Neutrophil (primary cell): ENCODE results near the gene ADCY7.

Source experiments
- H3K27ac ChIP-seq: fragments of 200-600 bp; sonication (generic); 2 replicates; pipeline ENCODE4 v1.5.1; 2016; ENCODE audit warnings: mild to moderate bottlenecking, moderate library complexity
- H3K27me3 ChIP-seq: fragments of 200-600 bp; sonication (generic); 2 replicates; pipeline ENCODE4 v1.6.0; 2016; ENCODE audit warnings: mild to moderate bottlenecking
- H3K36me3 ChIP-seq: fragments of 200-600 bp; sonication (generic); 2 replicates; pipeline ENCODE4 v1.5.1; 2017
- H3K4me1 ChIP-seq, 2 experiments: fragments of 200-600 bp in 1 of 2; sonication (generic) in 1 of 2; 1 replicate in 1 of 2; 2 replicates in 1 of 2; pipeline versions ENCODE4 v1.5.1 to v1.6.1; 2013 to 2016; ENCODE audit warnings: low read depth in 1 of 2, low read length in 1 of 2, mild to moderate bottlenecking in 1 of 2, moderate library complexity in 1 of 2; ENCODE audit not compliant: control insufficient read depth in 1 of 2, insufficient read depth in 1 of 2
- H3K4me3 ChIP-seq, 2 experiments: fragments of 200-600 bp in 1 of 2; sonication (generic) in 1 of 2; 1 replicate in 1 of 2; 2 replicates in 1 of 2; pipeline ENCODE4 v1.5.1; 2013 to 2016; ENCODE audit warnings: low read depth in 1 of 2, low read length in 1 of 2, mild to moderate bottlenecking in 1 of 2, moderate library complexity in 1 of 2
- H3K9me3 ChIP-seq: fragments of 200-600 bp; sonication (generic); 2 replicates; pipeline ENCODE4 v1.5.1; 2016
- CTCF ChIP-seq: fragments of 200-600 bp; sonication (generic); IDR thresholded peaks from 2 replicates; pipeline ENCODE4 v1.5.1; 2016; ENCODE audit warnings: antibody characterized with exemption

The ADCY7 gene

GRCh38 chr16:50292566-50292948, 26.2 kb downstream of the ADCY7 start:
- Histone ChIP-seq H3K4me1 (no peaks in the 10 kb centered on the region), H3K27ac (no peak overlapping the region), H3K4me3 (no peak overlapping the region), H3K9me3 (no peaks in the 10 kb centered on the region), H3K36me3 (peaks cover 100% of the 10 kb centered on the region), H3K27me3 (no peaks in the 10 kb centered on the region)
- no peak for TF ChIP-seq CTCF

GRCh38 chr16:50293041-50293783, 26.9 kb downstream of the ADCY7 start:
- H3K9me3 ChIP-seq = no peaks in the 10 kb centered on the region
- no peaks in the 10 kb centered on the region for H3K27me3 ChIP-seq
- no peak for TF ChIP-seq CTCF
- peaks cover 100% of the 10 kb centered on the region for H3K36me3 ChIP-seq
- H3K27ac ChIP-seq = no peak overlapping the region
- H3K4me3 ChIP-seq = no peak overlapping the region
- no peaks in the 10 kb centered on the region for H3K4me1 ChIP-seq

- H3K36me3 ChIP-seq = peaks cover 100% of the 10 kb centered on the region
- no peaks in the 10 kb centered on the region for H3K4me1 ChIP-seq
- no peak overlapping the region for H3K27ac ChIP-seq
- no peak overlapping the region for H3K4me3 ChIP-seq
- no peak for TF ChIP-seq CTCF
- H3K9me3 ChIP-seq = no peaks in the 10 kb centered on the region
- H3K27me3 ChIP-seq = no peaks in the 10 kb centered on the region
Observed at GRCh38 chr16:50293994-50294855, 27.9 kb downstream of the ADCY7 start.

- no peak for TF ChIP-seq CTCF
- peaks cover 100% of the 10 kb centered on the region for H3K36me3 ChIP-seq
Observed at GRCh38 chr16:50294955-50295354, 28.6 kb downstream of the ADCY7 start.

GRCh38 chr16:50295541-50296132, 29.3 kb downstream of the ADCY7 start:
- Histone ChIP-seq H3K4me1 (no peaks in the 10 kb centered on the region), H3K9me3 (no peaks in the 10 kb centered on the region), H3K36me3 (peaks cover 100% of the 10 kb centered on the region), H3K27ac (no peak overlapping the region), H3K27me3 (no peaks in the 10 kb centered on the region), H3K4me3 (no peak overlapping the region)
- TF ChIP-seq CTCF = no peak

More at GRCh38 chr16:50294955-50295354, 28.6 kb downstream of the ADCY7 start:
- Histone ChIP-seq H3K4me1 (no peaks in the 10 kb centered on the region), H3K4me3 (no peak overlapping the region), H3K27ac (no peak overlapping the region), H3K9me3 (no peaks in the 10 kb centered on the region), H3K27me3 (no peaks in the 10 kb centered on the region)
